GM12878 (cell line): ENCODE data around the gene LONP1. TPM values are rescaled to one million over a fixed set of nuclear protein-coding genes. Genes with fewer than 3 reads are reported as not detected.

ENCODE experiments used
- ATAC-seq: fragments of 200-7000 bp; cut with Tn5 transposase; 3 replicates; pipeline ENCODE4 v1.9.1; 2020; ENCODE audit warnings: mild to moderate bottlenecking, moderate library complexity
- BruUV-seq: library from RNA; stranded (reverse); fragments of 400-500 nt; replicated peaks from 2 replicates; lab custom pipeline; 2021; lab: Mats Ljungman, UMichigan
- CTCF ChIA-PET: fragments of 300-600 bp; sonication (Branson Sonifier 250); formaldehyde crosslinking; extraction: SDS; loops from one replicate; lab custom pipeline; 2021; ENCODE audit warnings: inconsistent platforms; lab: Yijun Ruan, JAX
- POLR2A ChIA-PET: fragments of 350-600 bp; formaldehyde crosslinking; extraction: SDS; loops from one replicate; lab custom pipeline; 2021; ENCODE audit warnings: inconsistent platforms; lab: Charles Lee
- RAD21 ChIA-PET: fragments of 300-600 bp; sonication (Branson Sonifier 250); formaldehyde crosslinking; loops from one replicate; lab custom pipeline; 2023; ENCODE audit warnings: antibody characterized with exemption; ENCODE audit not compliant: unreplicated experiment; lab: Charles Lee
- SMC1A ChIA-PET: fragments of 300-600 bp; sonication (Branson Sonifier 250); formaldehyde crosslinking; loops from one replicate; lab custom pipeline; 2023; ENCODE audit not compliant: unreplicated experiment, uncharacterized antibody; lab: Charles Lee
- DNase-seq: peaks from one replicate; pipeline ENCODE4 v3.0.0-alpha.2; 2011; ENCODE audit warnings: low read depth, low spot score
- FAIRE-seq: peaks from 3 replicates; lab custom pipeline; 2011; peaks lifted over from hg19 to GRCh38; lab: Jason Lieb, UNC
- H2AFZ ChIP-seq: 2 replicates; pipeline ENCODE4 v1.6.0; 2011; ENCODE audit warnings: low read depth, low read length, control low read depth; ENCODE audit not compliant: control insufficient read depth
- H3K27ac ChIP-seq: 2 replicates; pipeline ENCODE4 v1.5.1; 2011; ENCODE audit warnings: control low read depth; ENCODE audit not compliant: control insufficient read depth, insufficient read depth
- H3K27me3 ChIP-seq, 2 experiments: replicated peaks in 1 of 2; 2 replicates each; pipeline versions ENCODE4 v1.6.0 to v1.6.1; 2011; ENCODE audit warnings: low read length in 1 of 2; ENCODE audit not compliant: control insufficient read depth in 2 of 2, insufficient read depth in 2 of 2
- H3K36me3 ChIP-seq, 2 experiments: 2 replicates each; pipeline ENCODE4 v1.5.1; 2011; ENCODE audit warnings: low read length in 1 of 2; ENCODE audit not compliant: control insufficient read depth in 2 of 2, insufficient read depth in 2 of 2
- H3K4me1 ChIP-seq: 2 replicates; pipeline ENCODE4 v1.6.1; 2011; ENCODE audit warnings: mild to moderate bottlenecking, low read length, moderate library complexity, mixed read lengths; ENCODE audit not compliant: control insufficient read depth, insufficient read depth
- H3K4me2 ChIP-seq: 2 replicates; pipeline ENCODE4 v1.6.0; 2011; ENCODE audit warnings: control low read depth; ENCODE audit not compliant: control insufficient read depth, insufficient read depth
- H3K4me3 ChIP-seq: fragments of 200-600 bp; sonication (generic); 2 replicates; pipeline ENCODE4 v1.5.1; 2016
- H3K79me2 ChIP-seq: 2 replicates; pipeline ENCODE4 v1.6.0; 2011; ENCODE audit warnings: low read length; ENCODE audit not compliant: control insufficient read depth, insufficient read depth
- H3K9ac ChIP-seq: 2 replicates; pipeline ENCODE4 v1.8.0; 2011; ENCODE audit warnings: low read length, control low read depth, mixed read lengths; ENCODE audit not compliant: control insufficient read depth, insufficient read depth
- H3K9me3 ChIP-seq: replicated peaks from 3 replicates; pipeline ENCODE4 v1.5.1; 2011; ENCODE audit warnings: mild to moderate bottlenecking, low read length; ENCODE audit not compliant: control insufficient read depth, insufficient read depth
- H4K20me1 ChIP-seq: 2 replicates; pipeline ENCODE4 v1.6.0; 2011; ENCODE audit not compliant: control insufficient read depth, insufficient read depth
- MEF2B ChIP-seq: fragments of 450-650 bp; IDR thresholded peaks from 2 replicates; pipeline ENCODE4 v1.6.1; 2018; ENCODE audit warnings: mild to moderate bottlenecking, moderate library complexity; ENCODE audit not compliant: partially characterized antibody, poor library complexity, severe bottlenecking
- NFXL1 ChIP-seq: fragments of 450-650 bp; IDR thresholded peaks from 2 replicates; pipeline ENCODE4 v1.6.1; 2017; ENCODE audit warnings: antibody characterized with exemption, mild to moderate bottlenecking, borderline replicate concordance
- POLR2A ChIP-seq: IDR thresholded peaks from 2 replicates; pipeline ENCODE4 v1.6.1; 2011; ENCODE audit warnings: low read depth, mild to moderate bottlenecking, low read length
- RAD21 ChIP-seq: IDR thresholded peaks from 2 replicates; pipeline ENCODE4 v1.6.1; 2011; ENCODE audit warnings: mild to moderate bottlenecking, low read depth, low read length, moderate library complexity; ENCODE audit not compliant: insufficient read depth
- SIX5 ChIP-seq: IDR thresholded peaks from 2 replicates; pipeline ENCODE4 v1.6.1; 2011; ENCODE audit warnings: mild to moderate bottlenecking, low read depth, low read length, moderate library complexity; ENCODE audit not compliant: severe bottlenecking
- SMC3 ChIP-seq: IDR thresholded peaks from 2 replicates; pipeline ENCODE4 v1.6.1; 2011; ENCODE audit warnings: low read length, improper control_type of control experiment, borderline replicate concordance
- TCF7 ChIP-seq: IDR thresholded peaks from 2 replicates; pipeline ENCODE4 v1.6.1; 2014; ENCODE audit warnings: antibody characterized with exemption, borderline replicate concordance
- ZBED1 ChIP-seq: IDR thresholded peaks from 2 replicates; pipeline ENCODE4 v1.6.1; 2016; ENCODE audit warnings: borderline replicate concordance
- WGBS: methylation state at CpG from one replicate; pipeline ENCODE4 v1.1.6; 2016; ENCODE audit warnings: low lambda C conversion rate; ENCODE audit not compliant: insufficient replicate concordance, insufficient coverage; ENCODE audit errors: missing lambda C conversion rate; 5-methylcytosine and 5-hydroxymethylcytosine counted together
- in situ Hi-C: fragments of 300-500 bp; cut with MboI; formaldehyde crosslinking; loops from 9 replicates; pipeline ENCODE4 v1.14.3; 2018; ENCODE audit warnings: mixed read lengths
- intact Hi-C: fragments of 100-400 bp; cut with micrococcal nuclease; formaldehyde crosslinking; loops from one replicate; pipeline ENCODE4 v1.14.2; 2022; ENCODE audit not compliant: unreplicated experiment
- polyA plus RNA-seq, 11 experiments: library from polyadenylated mRNA; depleted of rRNA in 4 of 11; unstranded in 6 of 11; stranded (reverse) in 5 of 11; fragments of >200 nt; fragmentation: Nextera tagmentation in 4 of 11; fragmentation: Illumina TruSeq in 1 of 11; extraction: Ambion mirVana in 4 of 11; extraction: Trizol in 1 of 11; gene quantifications; 1 replicate in 1 of 11; 2 replicates in 10 of 11; pipeline versions ENCODE4 v1.2.1 to v1.2.3, GENCODE V29; 2011 to 2016; ENCODE audit warnings: inconsistent platforms in 2 of 11, missing spikeins in 2 of 11, low read depth in 1 of 11
- total RNA-seq, 4 experiments: library from RNA; depleted of rRNA in 3 of 4; stranded (reverse); fragments of >200 nt in 3 of 4; fragmentation: Illumina TruSeq in 1 of 4; extraction: Trizol in 1 of 4; gene quantifications; 2 replicates each; pipeline versions ENCODE4 v1.2.1 to v1.2.3, GENCODE V29; 2013 to 2021
- TF ChIP-seq, protein P1 (sequence below): fragments of 450-650 bp; IDR thresholded peaks from 2 replicates; pipeline ENCODE4 v1.6.1; 2018; ENCODE audit warnings: borderline replicate concordance, mild to moderate bottlenecking; ENCODE audit not compliant: partially characterized antibody
- TF ChIP-seq, protein P2 (sequence below): IDR thresholded peaks from 2 replicates; pipeline ENCODE4 v1.6.1; 2011; ENCODE audit warnings: borderline replicate concordance, low read depth, mild to moderate bottlenecking, moderate library complexity, low read length; ENCODE audit not compliant: insufficient read depth, poor library complexity, severe bottlenecking
- TF ChIP-seq, protein P3 (sequence below): fragments of 450-650 bp; IDR thresholded peaks from 2 replicates; pipeline ENCODE4 v1.6.1; 2016; ENCODE audit warnings: mild to moderate bottlenecking, moderate library complexity, borderline replicate concordance

Gene LONP1
- total and polyA plus RNA-seq, 10 of the 15 experiments (the other 5 are each of a cell fraction or from before 2014, with no cell fraction given), result 0.61 to 136 (median 59.5) TPM

- Histone ChIP-seq H3K9ac (peak overlapping the region; percentile 98), H3K4me2 (peak overlapping the region; percentile 64), H3K4me3 (peak overlapping the region; percentile 94), H4K20me1 (no peaks in the 10 kb centered on the region; the same call in none of the 2 replicates), H3K27ac (peak overlapping the region; percentile 94; the same call in 1 of the 2 replicates), H3K36me3 (peaks cover 9 to 52% of the 10 kb centered on the region in 2 experiments; a peak in 3 of 4 replicates), H3K79me2 (peaks cover 49% of the 10 kb centered on the region), H2AFZ (no peak overlapping the region), H3K4me1 (peaks cover 10% of the 10 kb centered on the region), H3K27me3 (no peaks in the 10 kb centered on the region), H3K9me3 (no peaks in the 10 kb centered on the region; the same call in 2 of the 3 replicates)
- no TSS peak for BruUV-seq
- DNase-seq, result no peak
- SMC1A ChIA-PET, result no interaction called here
- CTCF ChIA-PET, result interaction anchor here (3.7 kb wide), 1 partner anchor 27 kb away, joined by 74 read pairs; the partner anchor contains the start of genes CATSPERD and LONP1
- in situ Hi-C loops (no loop called here), intact Hi-C loops (loop anchor here (2.0 kb wide), 2 partner anchors 29 to 99 kb away; partner anchors contain the start of genes CATSPERD, DUS3L and LONP1)
- POLR2A ChIA-PET, result interaction anchor here (1.4 to 1.7 kb wide), 2 partner anchors 10 to 26 kb away, joined by 6 to 9 read pairs; no protein-coding TSS in a partner anchor
- WGBS, result 12% methylated on average over 42 of the region's 42 CpGs
- no peak for ATAC-seq
- RAD21 ChIA-PET, result no interaction called here
- no peak for FAIRE-seq
- TF ChIP-seq NFXL1 (no peak), SIX5 (no peak), RAD21 (no peak), POLR2A (peak; percentile 64), MEF2B (no peak), TCF7 (no peak), ZBED1 (0 out of 2 replicates have a peak, but pooled peaks have one; percentile 20), SMC3 (no peak)
- TF ChIP-seq, protein P1, sequence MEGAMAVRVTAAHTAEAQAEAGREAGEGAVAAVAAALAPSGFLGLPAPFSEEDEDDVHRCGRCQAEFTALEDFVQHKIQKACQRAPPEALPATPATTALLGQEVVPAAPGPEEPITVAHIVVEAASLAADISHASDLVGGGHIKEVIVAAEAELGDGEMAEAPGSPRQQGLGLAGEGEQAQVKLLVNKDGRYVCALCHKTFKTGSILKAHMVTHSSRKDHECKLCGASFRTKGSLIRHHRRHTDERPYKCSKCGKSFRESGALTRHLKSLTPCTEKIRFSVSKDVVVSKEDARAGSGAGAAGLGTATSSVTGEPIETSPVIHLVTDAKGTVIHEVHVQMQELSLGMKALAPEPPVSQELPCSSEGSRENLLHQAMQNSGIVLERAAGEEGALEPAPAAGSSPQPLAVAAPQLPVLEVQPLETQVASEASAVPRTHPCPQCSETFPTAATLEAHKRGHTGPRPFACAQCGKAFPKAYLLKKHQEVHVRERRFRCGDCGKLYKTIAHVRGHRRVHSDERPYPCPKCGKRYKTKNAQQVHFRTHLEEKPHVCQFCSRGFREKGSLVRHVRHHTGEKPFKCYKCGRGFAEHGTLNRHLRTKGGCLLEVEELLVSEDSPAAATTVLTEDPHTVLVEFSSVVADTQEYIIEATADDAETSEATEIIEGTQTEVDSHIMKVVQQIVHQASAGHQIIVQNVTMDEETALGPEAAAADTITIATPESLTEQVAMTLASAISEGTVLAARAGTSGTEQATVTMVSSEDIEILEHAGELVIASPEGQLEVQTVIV, result no peak
- TF ChIP-seq, protein P2, sequence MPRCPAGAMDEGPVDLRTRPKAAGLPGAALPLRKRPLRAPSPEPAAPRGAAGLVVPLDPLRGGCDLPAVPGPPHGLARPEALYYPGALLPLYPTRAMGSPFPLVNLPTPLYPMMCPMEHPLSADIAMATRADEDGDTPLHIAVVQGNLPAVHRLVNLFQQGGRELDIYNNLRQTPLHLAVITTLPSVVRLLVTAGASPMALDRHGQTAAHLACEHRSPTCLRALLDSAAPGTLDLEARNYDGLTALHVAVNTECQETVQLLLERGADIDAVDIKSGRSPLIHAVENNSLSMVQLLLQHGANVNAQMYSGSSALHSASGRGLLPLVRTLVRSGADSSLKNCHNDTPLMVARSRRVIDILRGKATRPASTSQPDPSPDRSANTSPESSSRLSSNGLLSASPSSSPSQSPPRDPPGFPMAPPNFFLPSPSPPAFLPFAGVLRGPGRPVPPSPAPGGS, result peak; percentile 31
- TF ChIP-seq, protein P3, sequence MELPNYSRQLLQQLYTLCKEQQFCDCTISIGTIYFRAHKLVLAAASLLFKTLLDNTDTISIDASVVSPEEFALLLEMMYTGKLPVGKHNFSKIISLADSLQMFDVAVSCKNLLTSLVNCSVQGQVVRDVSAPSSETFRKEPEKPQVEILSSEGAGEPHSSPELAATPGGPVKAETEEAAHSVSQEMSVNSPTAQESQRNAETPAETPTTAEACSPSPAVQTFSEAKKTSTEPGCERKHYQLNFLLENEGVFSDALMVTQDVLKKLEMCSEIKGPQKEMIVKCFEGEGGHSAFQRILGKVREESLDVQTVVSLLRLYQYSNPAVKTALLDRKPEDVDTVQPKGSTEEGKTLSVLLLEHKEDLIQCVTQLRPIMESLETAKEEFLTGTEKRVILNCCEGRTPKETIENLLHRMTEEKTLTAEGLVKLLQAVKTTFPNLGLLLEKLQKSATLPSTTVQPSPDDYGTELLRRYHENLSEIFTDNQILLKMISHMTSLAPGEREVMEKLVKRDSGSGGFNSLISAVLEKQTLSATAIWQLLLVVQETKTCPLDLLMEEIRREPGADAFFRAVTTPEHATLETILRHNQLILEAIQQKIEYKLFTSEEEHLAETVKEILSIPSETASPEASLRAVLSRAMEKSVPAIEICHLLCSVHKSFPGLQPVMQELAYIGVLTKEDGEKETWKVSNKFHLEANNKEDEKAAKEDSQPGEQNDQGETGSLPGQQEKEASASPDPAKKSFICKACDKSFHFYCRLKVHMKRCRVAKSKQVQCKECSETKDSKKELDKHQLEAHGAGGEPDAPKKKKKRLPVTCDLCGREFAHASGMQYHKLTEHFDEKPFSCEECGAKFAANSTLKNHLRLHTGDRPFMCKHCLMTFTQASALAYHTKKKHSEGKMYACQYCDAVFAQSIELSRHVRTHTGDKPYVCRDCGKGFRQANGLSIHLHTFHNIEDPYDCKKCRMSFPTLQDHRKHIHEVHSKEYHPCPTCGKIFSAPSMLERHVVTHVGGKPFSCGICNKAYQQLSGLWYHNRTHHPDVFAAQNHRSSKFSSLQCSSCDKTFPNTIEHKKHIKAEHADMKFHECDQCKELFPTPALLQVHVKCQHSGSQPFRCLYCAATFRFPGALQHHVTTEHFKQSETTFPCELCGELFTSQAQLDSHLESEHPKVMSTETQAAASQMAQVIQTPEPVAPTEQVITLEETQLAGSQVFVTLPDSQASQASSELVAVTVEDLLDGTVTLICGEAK, result no peak
These were observed 27.9 kb downstream of the LONP1 start for GRCh38 chr19:5691822-5692722.
